WERI-Rb-1 (cell line): Measurements from ENCODE around the gene HOMER1.
A peak's percentile ranks its signal among the peaks of the same experiment; 100 is the strongest.

Source experiments
- DNase-seq: peaks from one replicate; pipeline ENCODE4 v3.0.0-alpha.2; 2020
- H3K27ac ChIP-seq: fragments of 250-450 bp; sonication (Bioruptor Pico); 2 replicates; pipeline ENCODE4 v1.5.1; 2020; ENCODE audit warnings: mild to moderate bottlenecking, moderate library complexity
- H3K27me3 ChIP-seq: fragments of 250-450 bp; sonication (Bioruptor Pico); 2 replicates; pipeline ENCODE4 v1.5.1; 2021; ENCODE audit warnings: mild to moderate bottlenecking, low read depth, moderate library complexity; ENCODE audit not compliant: insufficient read depth, severe bottlenecking
- H3K36me3 ChIP-seq: fragments of 250-450 bp; sonication (Bioruptor Pico); 2 replicates; pipeline ENCODE4 v1.5.1; 2020; ENCODE audit warnings: mild to moderate bottlenecking, moderate library complexity
- H3K4me3 ChIP-seq: 2 replicates; pipeline ENCODE4 v1.5.1; 2011; ENCODE audit warnings: low read depth, mild to moderate bottlenecking, control low read depth, low read length
- H3K9me3 ChIP-seq: fragments of 250-450 bp; sonication (Bioruptor Pico); 2 replicates; pipeline ENCODE4 v1.5.1; 2021; ENCODE audit warnings: mild to moderate bottlenecking, moderate library complexity; ENCODE audit not compliant: severe bottlenecking
- TF ChIP-seq, protein P1 (sequence below): IDR thresholded peaks from 2 replicates; pipeline ENCODE4 v1.5.1; 2011; ENCODE audit warnings: low read depth, mild to moderate bottlenecking, control low read depth, inconsistent platforms, low read length

Gene HOMER1

DNA sequence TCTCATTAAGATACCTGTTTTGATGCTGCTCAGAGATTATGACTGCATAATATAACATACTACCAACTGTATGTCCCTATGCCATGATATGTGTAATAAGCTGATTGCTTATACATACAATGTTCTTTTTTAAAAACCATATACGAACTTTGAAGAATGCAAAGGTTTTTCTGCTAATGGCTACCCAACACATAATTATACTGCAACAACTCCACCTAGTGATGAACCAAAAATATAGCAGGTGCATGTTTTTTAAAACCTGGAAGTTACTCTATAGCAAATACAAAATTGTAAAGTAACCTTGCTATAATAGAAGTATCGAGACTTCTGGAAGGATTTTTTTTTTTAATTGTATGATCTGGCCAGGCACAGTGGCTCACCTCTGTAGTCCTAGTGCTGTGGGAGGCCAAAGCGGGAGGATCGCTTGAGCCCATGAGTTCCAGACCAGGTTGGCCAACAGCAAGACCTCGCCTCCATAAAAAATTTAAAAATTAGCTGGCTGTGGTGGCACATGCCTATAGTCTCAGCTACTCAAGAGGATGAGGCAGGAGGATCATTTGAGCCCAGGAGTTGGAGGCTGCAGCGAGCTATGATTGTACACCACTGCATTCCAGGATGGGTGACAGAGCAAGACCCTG lies 49.1 kb downstream of the HOMER1 start:
- H3K36me3 ChIP-seq = no peaks in the 10 kb centered on the region
- no peak overlapping the region for H3K27ac ChIP-seq
- TF ChIP-seq, protein P1, sequence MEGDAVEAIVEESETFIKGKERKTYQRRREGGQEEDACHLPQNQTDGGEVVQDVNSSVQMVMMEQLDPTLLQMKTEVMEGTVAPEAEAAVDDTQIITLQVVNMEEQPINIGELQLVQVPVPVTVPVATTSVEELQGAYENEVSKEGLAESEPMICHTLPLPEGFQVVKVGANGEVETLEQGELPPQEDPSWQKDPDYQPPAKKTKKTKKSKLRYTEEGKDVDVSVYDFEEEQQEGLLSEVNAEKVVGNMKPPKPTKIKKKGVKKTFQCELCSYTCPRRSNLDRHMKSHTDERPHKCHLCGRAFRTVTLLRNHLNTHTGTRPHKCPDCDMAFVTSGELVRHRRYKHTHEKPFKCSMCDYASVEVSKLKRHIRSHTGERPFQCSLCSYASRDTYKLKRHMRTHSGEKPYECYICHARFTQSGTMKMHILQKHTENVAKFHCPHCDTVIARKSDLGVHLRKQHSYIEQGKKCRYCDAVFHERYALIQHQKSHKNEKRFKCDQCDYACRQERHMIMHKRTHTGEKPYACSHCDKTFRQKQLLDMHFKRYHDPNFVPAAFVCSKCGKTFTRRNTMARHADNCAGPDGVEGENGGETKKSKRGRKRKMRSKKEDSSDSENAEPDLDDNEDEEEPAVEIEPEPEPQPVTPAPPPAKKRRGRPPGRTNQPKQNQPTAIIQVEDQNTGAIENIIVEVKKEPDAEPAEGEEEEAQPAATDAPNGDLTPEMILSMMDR = peak; percentile 27; the same call in 1 of the 2 replicates
- DNase-seq = no peak
- H3K4me3 ChIP-seq = no peak overlapping the region
- H3K9me3 ChIP-seq = no peaks in the 10 kb centered on the region
- H3K27me3 ChIP-seq = no peaks in the 10 kb centered on the region

DNA sequence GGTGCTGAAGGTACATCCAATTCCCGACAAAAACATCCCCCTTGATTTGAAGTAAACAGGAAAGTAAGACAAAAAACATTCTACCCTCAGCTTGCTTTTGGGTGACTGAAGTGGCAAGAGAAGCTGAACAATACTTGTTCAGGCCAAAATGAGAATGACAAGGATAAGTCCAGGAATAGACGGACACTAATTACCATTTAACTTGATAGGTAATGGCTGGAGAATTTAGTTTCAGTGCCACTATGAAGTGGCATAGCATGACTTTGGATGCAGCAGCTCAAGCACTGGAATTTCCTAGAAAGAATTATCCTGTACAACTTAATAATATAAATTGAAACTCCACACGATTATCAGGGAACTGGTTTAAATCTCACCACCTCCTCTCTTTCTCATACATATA lies 49.7 kb downstream of the HOMER1 start:
- no peak overlapping the region for H3K27ac ChIP-seq
- no peaks in the 10 kb centered on the region for H3K36me3 ChIP-seq
- no peak overlapping the region for H3K4me3 ChIP-seq
- no peaks in the 10 kb centered on the region for H3K9me3 ChIP-seq
- TF ChIP-seq, protein P1 = no peak
- no peak for DNase-seq
- no peaks in the 10 kb centered on the region for H3K27me3 ChIP-seq

DNA sequence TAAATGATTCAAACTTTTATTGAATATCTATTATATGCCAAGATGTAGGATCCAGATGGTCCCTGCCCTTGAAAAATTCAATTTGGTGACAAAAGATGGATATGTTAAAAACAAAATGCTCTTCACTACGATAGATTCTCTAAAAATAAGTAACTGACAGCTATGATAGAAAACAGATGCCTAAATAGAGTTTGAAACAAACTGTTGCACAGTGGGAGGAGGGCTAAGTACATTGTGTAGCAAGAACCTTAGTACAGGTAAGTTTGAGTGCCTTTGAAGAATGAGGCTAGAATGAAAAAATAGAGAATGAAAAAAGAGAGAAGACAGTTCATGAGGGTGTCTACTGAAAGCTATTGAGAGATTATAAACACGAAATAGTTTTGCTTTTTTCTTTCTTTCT lies 54.3 kb downstream of the HOMER1 start:
- H3K36me3 ChIP-seq = no peaks in the 10 kb centered on the region; the same call in 1 of the 2 replicates
- TF ChIP-seq, protein P1 = no peak
- no peaks in the 10 kb centered on the region for H3K9me3 ChIP-seq
- no peak overlapping the region for H3K4me3 ChIP-seq
- H3K27me3 ChIP-seq = no peaks in the 10 kb centered on the region
- no peak overlapping the region for H3K27ac ChIP-seq
- no peak for DNase-seq

DNA sequence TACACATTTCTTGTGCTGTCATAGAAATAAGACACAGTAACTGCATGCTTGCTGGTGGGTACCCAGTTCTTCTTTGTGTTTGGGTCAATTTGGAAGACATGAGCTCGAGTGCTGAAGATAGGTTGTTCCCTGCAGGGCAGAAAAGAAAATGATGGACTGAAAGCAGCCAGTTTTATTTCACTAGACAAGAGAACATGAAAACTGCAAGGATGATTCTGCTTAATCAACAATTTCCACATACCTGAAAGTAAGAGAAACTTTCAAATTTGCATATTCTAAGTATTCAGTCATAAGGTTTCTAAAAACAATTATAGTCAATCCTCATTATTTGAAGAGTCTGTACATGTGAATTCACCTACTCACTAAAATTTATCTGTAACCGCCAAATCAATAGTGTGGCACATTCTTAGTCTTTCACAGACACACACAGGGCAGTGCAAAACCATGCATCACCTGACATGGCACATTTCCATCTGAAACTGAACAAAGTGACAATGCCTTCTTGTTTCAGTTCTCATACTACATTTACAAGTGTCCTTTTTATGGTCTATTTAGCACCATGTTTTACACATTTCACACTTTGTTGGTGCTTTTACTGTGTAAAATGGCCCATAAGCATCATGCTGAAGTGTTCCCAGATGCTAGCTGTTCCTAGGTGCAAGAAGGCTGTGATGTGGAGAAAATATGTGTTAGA lies 56.9 kb downstream of the HOMER1 start:
- Histone ChIP-seq H3K4me3 (no peak overlapping the region), H3K27ac (no peak overlapping the region), H3K27me3 (no peaks in the 10 kb centered on the region), H3K36me3 (no peaks in the 10 kb centered on the region; the same call in 1 of the 2 replicates), H3K9me3 (no peaks in the 10 kb centered on the region)
- TF ChIP-seq, protein P1 = no peak
- no peak for DNase-seq

GRCh38 chr5:79456400-79456799 lies 57.5 kb downstream of the HOMER1 start:
- Histone ChIP-seq H3K9me3 (no peaks in the 10 kb centered on the region), H3K36me3 (no peaks in the 10 kb centered on the region; the same call in 1 of the 2 replicates), H3K4me3 (no peak overlapping the region), H3K27me3 (no peaks in the 10 kb centered on the region), H3K27ac (no peak overlapping the region)
- DNase-seq = no peak
- TF ChIP-seq, protein P1 = no peak
